Measurements from ENCODE around the gene TMEM203. TPM values are rescaled to one million over a fixed set of nuclear protein-coding genes. Genes with fewer than 3 reads are reported as not detected.

The TMEM203 gene
- polyA plus RNA-seq, 1 donor from 2014 or later: 61.1 TPM

DNA sequence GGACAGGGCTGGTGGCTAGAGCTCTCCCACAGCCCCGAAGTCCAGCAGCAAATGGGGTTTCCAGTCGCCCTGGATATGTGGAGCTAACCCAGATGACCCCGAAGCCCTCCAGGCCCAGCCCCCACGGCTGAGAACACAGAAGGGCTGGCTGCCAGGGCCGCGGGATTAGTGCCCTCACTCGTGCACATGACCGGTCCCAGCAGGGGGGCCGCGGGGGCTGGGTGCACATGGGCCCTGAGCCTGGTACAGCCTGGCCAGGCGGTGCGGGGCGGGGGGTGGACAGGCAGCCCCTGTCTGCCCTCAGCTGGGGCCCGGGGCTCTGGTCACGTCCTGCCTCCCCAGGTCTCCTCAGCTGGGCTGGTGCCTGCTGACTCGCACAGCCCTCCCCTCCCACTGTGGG is 11.1 kb downstream of the TMEM203 start:
- Histone ChIP-seq H3F3A (ENCODE audit: insufficient read depth, low read length, poor library complexity, severe bottlenecking) (no peaks in the 10 kb centered on the region), H3K9me2 (ENCODE audit: insufficient read depth, low read length) (no peaks in the 10 kb centered on the region), H3K9ac (ENCODE audit: low read length) (no peak overlapping the region), H3K9me3 (ENCODE audit: low read length) (no peaks in the 10 kb centered on the region), H3K27me3 (ENCODE audit: insufficient read depth, low read depth, low read length) (no peaks in the 10 kb centered on the region), H3K79me2 (replicated peaks; ENCODE audit: insufficient read depth, low read length) (no peaks in the 10 kb centered on the region), H3K4me2 (ENCODE audit: low read length) (no peak overlapping the region), H4K20me1 (ENCODE audit: insufficient read depth) (no peaks in the 10 kb centered on the region), H3K27ac (ENCODE audit: low read length) (no peak overlapping the region), H3K36me3 (ENCODE audit: insufficient read depth, low read length) (no peaks in the 10 kb centered on the region), H2AFZ (ENCODE audit: low read depth, low read length) (no peak overlapping the region), H3K4me3 (ENCODE audit: low read length) (no peak overlapping the region)
- TF ChIP-seq MXI1 (conservative IDR thresholded peaks at IDR 0.05; ENCODE audit: poor library complexity, severe bottlenecking): no peak
- TF ChIP-seq SMC3 (conservative IDR thresholded peaks at IDR 0.05; ENCODE audit: poor library complexity): no peak
- TF ChIP-seq POLR2AphosphoS5 (IDR thresholded peaks at IDR 0.05): no peak
- TF ChIP-seq, protein P1, sequence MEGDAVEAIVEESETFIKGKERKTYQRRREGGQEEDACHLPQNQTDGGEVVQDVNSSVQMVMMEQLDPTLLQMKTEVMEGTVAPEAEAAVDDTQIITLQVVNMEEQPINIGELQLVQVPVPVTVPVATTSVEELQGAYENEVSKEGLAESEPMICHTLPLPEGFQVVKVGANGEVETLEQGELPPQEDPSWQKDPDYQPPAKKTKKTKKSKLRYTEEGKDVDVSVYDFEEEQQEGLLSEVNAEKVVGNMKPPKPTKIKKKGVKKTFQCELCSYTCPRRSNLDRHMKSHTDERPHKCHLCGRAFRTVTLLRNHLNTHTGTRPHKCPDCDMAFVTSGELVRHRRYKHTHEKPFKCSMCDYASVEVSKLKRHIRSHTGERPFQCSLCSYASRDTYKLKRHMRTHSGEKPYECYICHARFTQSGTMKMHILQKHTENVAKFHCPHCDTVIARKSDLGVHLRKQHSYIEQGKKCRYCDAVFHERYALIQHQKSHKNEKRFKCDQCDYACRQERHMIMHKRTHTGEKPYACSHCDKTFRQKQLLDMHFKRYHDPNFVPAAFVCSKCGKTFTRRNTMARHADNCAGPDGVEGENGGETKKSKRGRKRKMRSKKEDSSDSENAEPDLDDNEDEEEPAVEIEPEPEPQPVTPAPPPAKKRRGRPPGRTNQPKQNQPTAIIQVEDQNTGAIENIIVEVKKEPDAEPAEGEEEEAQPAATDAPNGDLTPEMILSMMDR (IDR thresholded peaks at IDR 0.05; ENCODE audit: poor library complexity, severe bottlenecking): no peak

DNA sequence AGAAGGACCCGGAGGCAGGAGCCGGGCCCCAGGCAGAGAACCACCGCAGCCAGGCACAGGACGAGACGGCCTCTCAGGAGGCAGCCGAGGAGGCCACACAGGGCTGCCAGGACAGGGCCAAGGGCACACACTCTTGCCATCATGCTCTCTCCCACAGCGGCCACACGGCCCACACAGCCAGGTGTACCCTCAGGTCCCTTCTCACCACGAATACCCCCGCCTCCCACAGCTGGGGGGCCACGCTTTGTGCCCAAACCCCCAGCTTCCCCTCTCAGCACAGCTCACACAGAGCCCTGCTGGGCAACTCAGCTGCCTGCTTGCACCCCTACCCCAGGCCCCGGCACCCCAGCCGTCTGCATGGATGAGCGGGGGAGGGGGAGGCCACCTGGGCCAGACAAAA is 11.7 kb downstream of the TMEM203 start:
- no peaks in the 10 kb centered on the region for H3K36me3 ChIP-seq (ENCODE audit: insufficient read depth, low read length)
- H4K20me1 ChIP-seq (ENCODE audit: insufficient read depth): no peaks in the 10 kb centered on the region
- no peak overlapping the region for H3K4me2 ChIP-seq (ENCODE audit: low read length)
- H2AFZ ChIP-seq (ENCODE audit: low read depth, low read length): no peak overlapping the region
- H3K79me2 ChIP-seq (replicated peaks; ENCODE audit: insufficient read depth, low read length): no peaks in the 10 kb centered on the region
- no peak overlapping the region for H3K27ac ChIP-seq (ENCODE audit: low read length)
- no peaks in the 10 kb centered on the region for H3K9me2 ChIP-seq (ENCODE audit: insufficient read depth, low read length)
- H3K9ac ChIP-seq (ENCODE audit: low read length): no peak overlapping the region
- TF ChIP-seq TAF1 (IDR thresholded peaks at IDR 0.05; ENCODE audit: low read depth): no peak
- TF ChIP-seq POLR2AphosphoS5 (IDR thresholded peaks at IDR 0.05): no peak
- TF ChIP-seq, protein P2, sequence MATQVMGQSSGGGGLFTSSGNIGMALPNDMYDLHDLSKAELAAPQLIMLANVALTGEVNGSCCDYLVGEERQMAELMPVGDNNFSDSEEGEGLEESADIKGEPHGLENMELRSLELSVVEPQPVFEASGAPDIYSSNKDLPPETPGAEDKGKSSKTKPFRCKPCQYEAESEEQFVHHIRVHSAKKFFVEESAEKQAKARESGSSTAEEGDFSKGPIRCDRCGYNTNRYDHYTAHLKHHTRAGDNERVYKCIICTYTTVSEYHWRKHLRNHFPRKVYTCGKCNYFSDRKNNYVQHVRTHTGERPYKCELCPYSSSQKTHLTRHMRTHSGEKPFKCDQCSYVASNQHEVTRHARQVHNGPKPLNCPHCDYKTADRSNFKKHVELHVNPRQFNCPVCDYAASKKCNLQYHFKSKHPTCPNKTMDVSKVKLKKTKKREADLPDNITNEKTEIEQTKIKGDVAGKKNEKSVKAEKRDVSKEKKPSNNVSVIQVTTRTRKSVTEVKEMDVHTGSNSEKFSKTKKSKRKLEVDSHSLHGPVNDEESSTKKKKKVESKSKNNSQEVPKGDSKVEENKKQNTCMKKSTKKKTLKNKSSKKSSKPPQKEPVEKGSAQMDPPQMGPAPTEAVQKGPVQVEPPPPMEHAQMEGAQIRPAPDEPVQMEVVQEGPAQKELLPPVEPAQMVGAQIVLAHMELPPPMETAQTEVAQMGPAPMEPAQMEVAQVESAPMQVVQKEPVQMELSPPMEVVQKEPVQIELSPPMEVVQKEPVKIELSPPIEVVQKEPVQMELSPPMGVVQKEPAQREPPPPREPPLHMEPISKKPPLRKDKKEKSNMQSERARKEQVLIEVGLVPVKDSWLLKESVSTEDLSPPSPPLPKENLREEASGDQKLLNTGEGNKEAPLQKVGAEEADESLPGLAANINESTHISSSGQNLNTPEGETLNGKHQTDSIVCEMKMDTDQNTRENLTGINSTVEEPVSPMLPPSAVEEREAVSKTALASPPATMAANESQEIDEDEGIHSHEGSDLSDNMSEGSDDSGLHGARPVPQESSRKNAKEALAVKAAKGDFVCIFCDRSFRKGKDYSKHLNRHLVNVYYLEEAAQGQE (IDR thresholded peaks at IDR 0.05; ENCODE audit: borderline replicate concordance): no peak
- no peaks in the 10 kb centered on the region for H3K27me3 ChIP-seq (ENCODE audit: insufficient read depth, low read depth, low read length)
- H3F3A ChIP-seq (ENCODE audit: insufficient read depth, low read length, poor library complexity, severe bottlenecking): no peaks in the 10 kb centered on the region
- H3K4me3 ChIP-seq (ENCODE audit: low read length): no peak overlapping the region
- no peaks in the 10 kb centered on the region for H3K9me3 ChIP-seq (ENCODE audit: low read length)

DNA sequence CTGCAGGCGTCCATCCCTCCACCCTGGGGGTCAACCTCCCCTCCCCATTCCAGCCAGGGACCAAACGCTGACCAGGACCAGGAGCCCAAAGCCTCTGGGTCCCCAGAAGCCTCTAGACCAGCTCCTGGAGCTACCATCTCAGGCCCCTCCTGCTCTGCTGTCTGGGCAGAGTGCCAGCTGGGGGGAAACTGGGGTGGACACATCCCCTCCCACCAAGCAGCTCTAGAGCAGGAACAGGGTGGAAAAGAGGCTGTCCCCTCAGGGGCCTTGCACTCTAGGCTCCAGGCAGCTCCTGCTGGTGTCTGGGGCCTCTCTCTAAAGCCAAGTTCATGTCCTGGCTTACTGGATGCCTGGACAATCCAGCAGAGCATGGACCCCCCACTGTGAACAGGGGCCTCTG is 12.6 kb downstream of the TMEM203 start:
- Histone ChIP-seq H2AFZ (ENCODE audit: low read depth, low read length) (no peak overlapping the region), H4K20me1 (ENCODE audit: insufficient read depth) (no peaks in the 10 kb centered on the region), H3F3A (ENCODE audit: insufficient read depth, low read length, poor library complexity, severe bottlenecking) (no peaks in the 10 kb centered on the region), H3K4me2 (ENCODE audit: low read length) (no peak overlapping the region), H3K27ac (ENCODE audit: low read length) (no peak overlapping the region), H3K9ac (ENCODE audit: low read length) (no peak overlapping the region), H3K9me2 (ENCODE audit: insufficient read depth, low read length) (no peaks in the 10 kb centered on the region), H3K27me3 (ENCODE audit: insufficient read depth, low read depth, low read length) (no peaks in the 10 kb centered on the region), H3K36me3 (ENCODE audit: insufficient read depth, low read length) (no peaks in the 10 kb centered on the region), H3K79me2 (replicated peaks; ENCODE audit: insufficient read depth, low read length) (peaks cover 3% of the 10 kb centered on the region), H3K4me3 (ENCODE audit: low read length) (no peak overlapping the region), H3K9me3 (ENCODE audit: low read length) (no peaks in the 10 kb centered on the region)
- TF ChIP-seq SMC3 (conservative IDR thresholded peaks at IDR 0.05; ENCODE audit: poor library complexity): no peak
- TF ChIP-seq, protein P1 (IDR thresholded peaks at IDR 0.05; ENCODE audit: poor library complexity, severe bottlenecking): no peak
